Neural progenitor cell (in vitro differentiated cells): Measurements from ENCODE around the gene SLCO4A1. TPM values are rescaled to one million over a fixed set of nuclear protein-coding genes. Genes with fewer than 3 reads are reported as not detected.

Source experiments
- DNase-seq: peaks from one replicate; pipeline ENCODE4 v3.0.0-alpha.2; 2016; ENCODE audit warnings: low spot score
- H2AFZ ChIP-seq: fragments of 200-600 bp; sonication (generic); replicated peaks from 2 replicates; pipeline ENCODE4 v1.6.1; 2016; ENCODE audit warnings: antibody characterized with exemption
- H3F3A ChIP-seq: fragments of 200-600 bp; sonication (generic); 2 replicates; pipeline ENCODE4 v1.6.1; 2016; ENCODE audit warnings: antibody characterized with exemption, low read depth
- H3K27ac ChIP-seq: fragments of 200-600 bp; sonication (generic); 2 replicates; pipeline ENCODE4 v1.5.1; 2016; ENCODE audit warnings: mild to moderate bottlenecking
- H3K27me3 ChIP-seq: fragments of 200-600 bp; sonication (generic); 2 replicates; pipeline ENCODE4 v1.6.1; 2016; ENCODE audit warnings: mild to moderate bottlenecking, moderate library complexity
- H3K36me3 ChIP-seq: fragments of 200-600 bp; sonication (generic); 2 replicates; pipeline ENCODE4 v1.5.1; 2016
- H3K4me1 ChIP-seq: fragments of 200-600 bp; sonication (generic); 2 replicates; pipeline ENCODE4 v1.6.1; 2016; ENCODE audit warnings: mixed run types
- H3K4me2 ChIP-seq: fragments of 200-600 bp; sonication (generic); 2 replicates; pipeline ENCODE4 v1.6.1; 2016
- H3K4me3 ChIP-seq: fragments of 200-600 bp; sonication (generic); 2 replicates; pipeline ENCODE4 v1.5.1; 2016
- H3K79me2 ChIP-seq: fragments of 200-600 bp; sonication (generic); 2 replicates; pipeline ENCODE4 v1.6.1; 2016; ENCODE audit warnings: low read depth
- H3K9ac ChIP-seq: fragments of 200-600 bp; sonication (generic); 2 replicates; pipeline ENCODE4 v1.6.1; 2016
- H3K9me3 ChIP-seq: fragments of 200-600 bp; sonication (generic); 2 replicates; pipeline ENCODE4 v1.5.1; 2016; ENCODE audit warnings: low read depth
- H4K20me1 ChIP-seq: fragments of 200-600 bp; sonication (generic); 2 replicates; pipeline ENCODE4 v1.6.1; 2016; ENCODE audit warnings: low read depth
- H3K27ac Mint-ChIP-seq: 3 replicates; pipeline ENCODE4 v1.8.0; 2021; ENCODE audit warnings: mixed read lengths
- H3K27me3 Mint-ChIP-seq: 2 replicates; pipeline ENCODE4 v1.8.0; 2022; ENCODE audit warnings: low read depth, mild to moderate bottlenecking, inconsistent platforms, moderate library complexity, mixed read lengths; ENCODE audit not compliant: insufficient read depth
- H3K36me3 Mint-ChIP-seq: 3 replicates; pipeline ENCODE4 v1.8.0; 2021; ENCODE audit warnings: mixed read lengths
- H3K4me1 Mint-ChIP-seq: 3 replicates; pipeline ENCODE4 v1.8.0; 2021; ENCODE audit warnings: mixed read lengths
- H3K4me3 Mint-ChIP-seq: 3 replicates; pipeline ENCODE4 v1.8.0; 2021; ENCODE audit warnings: mild to moderate bottlenecking, moderate library complexity, mixed read lengths
- H3K9me3 Mint-ChIP-seq: 3 replicates; pipeline ENCODE4 v1.8.0; 2020; ENCODE audit warnings: mixed read lengths
- CTCF ChIP-seq: fragments of 200-600 bp; sonication (generic); IDR thresholded peaks from 2 replicates; pipeline ENCODE4 v1.5.1; 2017; ENCODE audit warnings: antibody characterized with exemption, mild to moderate bottlenecking
- EZH2 ChIP-seq: fragments of 200-600 bp; sonication (generic); IDR thresholded peaks from 2 replicates; pipeline ENCODE4 v1.6.1; 2017; ENCODE audit warnings: antibody characterized with exemption, mild to moderate bottlenecking, moderate library complexity
- EZH2phosphoT487 ChIP-seq: fragments of 200-600 bp; sonication (generic); IDR thresholded peaks from 2 replicates; pipeline ENCODE4 v1.6.1; 2017; ENCODE audit warnings: antibody characterized with exemption
- total RNA-seq: library from RNA; depleted of rRNA; stranded (reverse); fragments of >200 nt; gene quantifications from 2 replicates; pipeline ENCODE4 v1.2.3, GENCODE V29; 2015; ENCODE audit warnings: low replicate concordance

Gene SLCO4A1
- total RNA-seq, 1 donor from 2014 or later, result 0.88 TPM

- Mint-ChIP-seq H3K9me3 (no peaks in the 10 kb centered on the region), H3K27ac (no peak overlapping the region), H3K27me3 (peaks cover 4% of the 10 kb centered on the region), H3K4me1 (peaks cover 25% of the 10 kb centered on the region), H3K36me3 (no peaks in the 10 kb centered on the region), H3K4me3 (no peak overlapping the region)
- H3K4me1 ChIP-seq, result peaks cover 3% of the 10 kb centered on the region
- no peaks in the 10 kb centered on the region for H3K79me2 ChIP-seq
- no peaks in the 10 kb centered on the region for H3F3A ChIP-seq
- no peaks in the 10 kb centered on the region for H3K9me3 ChIP-seq
- H4K20me1 ChIP-seq, result peaks cover 10% of the 10 kb centered on the region
- no peak overlapping the region for H3K4me2 ChIP-seq
- H2AFZ ChIP-seq, result no peak overlapping the region
- H3K4me3 ChIP-seq, result no peak overlapping the region
- H3K27ac ChIP-seq, result no peak overlapping the region
- peaks cover 13% of the 10 kb centered on the region for H3K27me3 ChIP-seq
- H3K9ac ChIP-seq, result no peak overlapping the region
- no peaks in the 10 kb centered on the region for H3K36me3 ChIP-seq
- TF ChIP-seq EZH2phosphoT487 (no peak), EZH2 (no peak), CTCF (no peak)
- DNase-seq, result no peak
Measured at GRCh38 chr20:62650551-62651284, 8.4 kb downstream of the SLCO4A1 start.

- DNase-seq, result no peak
- no peaks in the 10 kb centered on the region for H3F3A ChIP-seq
- no peak overlapping the region for H2AFZ ChIP-seq
- H3K27ac ChIP-seq, result no peak overlapping the region
- no peaks in the 10 kb centered on the region for H3K36me3 ChIP-seq
- H3K4me1 ChIP-seq, result peaks cover 3% of the 10 kb centered on the region
- Mint-ChIP-seq H3K4me3 (no peak overlapping the region), H3K36me3 (no peaks in the 10 kb centered on the region), H3K27ac (no peak overlapping the region), H3K9me3 (no peaks in the 10 kb centered on the region), H3K27me3 (peaks cover 4% of the 10 kb centered on the region), H3K4me1 (peaks cover 25% of the 10 kb centered on the region)
- H3K9ac ChIP-seq, result no peak overlapping the region
- TF ChIP-seq CTCF (no peak), EZH2phosphoT487 (no peak), EZH2 (no peak)
- H3K27me3 ChIP-seq, result peaks cover 12% of the 10 kb centered on the region
- H3K4me2 ChIP-seq, result no peak overlapping the region
- no peaks in the 10 kb centered on the region for H3K79me2 ChIP-seq
- peaks cover 7% of the 10 kb centered on the region for H4K20me1 ChIP-seq
- no peak overlapping the region for H3K4me3 ChIP-seq
- H3K9me3 ChIP-seq, result no peaks in the 10 kb centered on the region
Measured at GRCh38 chr20:62651285-62652021, 9.2 kb downstream of the SLCO4A1 start.

GRCh38 chr20:62652041-62652893, 10.0 kb downstream of the SLCO4A1 start:
- H3K9me3 ChIP-seq, result no peaks in the 10 kb centered on the region
- H3K4me3 ChIP-seq, result no peak overlapping the region
- H3K27ac Mint-ChIP-seq, result no peak overlapping the region
- peaks cover 25% of the 10 kb centered on the region for H3K4me1 Mint-ChIP-seq
- H3K9ac ChIP-seq, result no peak overlapping the region
- no peak overlapping the region for H3K4me2 ChIP-seq
- no peak overlapping the region for H3K4me3 Mint-ChIP-seq
- H4K20me1 ChIP-seq, result peaks cover 6% of the 10 kb centered on the region
- no peak overlapping the region for H2AFZ ChIP-seq
- peak; percentile 39 for DNase-seq
- peaks cover 3% of the 10 kb centered on the region for H3K4me1 ChIP-seq
- H3K27me3 Mint-ChIP-seq, result peaks cover 2% of the 10 kb centered on the region
- H3K27me3 ChIP-seq, result peaks cover 12% of the 10 kb centered on the region
- H3K36me3 ChIP-seq, result no peaks in the 10 kb centered on the region
- no peak overlapping the region for H3K27ac ChIP-seq
- H3K79me2 ChIP-seq, result no peaks in the 10 kb centered on the region
- TF ChIP-seq CTCF (no peak), EZH2 (no peak), EZH2phosphoT487 (no peak)
- H3K9me3 Mint-ChIP-seq, result no peaks in the 10 kb centered on the region
- H3K36me3 Mint-ChIP-seq, result no peaks in the 10 kb centered on the region
- no peaks in the 10 kb centered on the region for H3F3A ChIP-seq
